ENCODE measurements around the gene AGPAT3.

GRCh38 chr21:43922949-43923348 is 57.9 kb downstream of the AGPAT3 start:
- TF ChIP-seq, protein P1, sequence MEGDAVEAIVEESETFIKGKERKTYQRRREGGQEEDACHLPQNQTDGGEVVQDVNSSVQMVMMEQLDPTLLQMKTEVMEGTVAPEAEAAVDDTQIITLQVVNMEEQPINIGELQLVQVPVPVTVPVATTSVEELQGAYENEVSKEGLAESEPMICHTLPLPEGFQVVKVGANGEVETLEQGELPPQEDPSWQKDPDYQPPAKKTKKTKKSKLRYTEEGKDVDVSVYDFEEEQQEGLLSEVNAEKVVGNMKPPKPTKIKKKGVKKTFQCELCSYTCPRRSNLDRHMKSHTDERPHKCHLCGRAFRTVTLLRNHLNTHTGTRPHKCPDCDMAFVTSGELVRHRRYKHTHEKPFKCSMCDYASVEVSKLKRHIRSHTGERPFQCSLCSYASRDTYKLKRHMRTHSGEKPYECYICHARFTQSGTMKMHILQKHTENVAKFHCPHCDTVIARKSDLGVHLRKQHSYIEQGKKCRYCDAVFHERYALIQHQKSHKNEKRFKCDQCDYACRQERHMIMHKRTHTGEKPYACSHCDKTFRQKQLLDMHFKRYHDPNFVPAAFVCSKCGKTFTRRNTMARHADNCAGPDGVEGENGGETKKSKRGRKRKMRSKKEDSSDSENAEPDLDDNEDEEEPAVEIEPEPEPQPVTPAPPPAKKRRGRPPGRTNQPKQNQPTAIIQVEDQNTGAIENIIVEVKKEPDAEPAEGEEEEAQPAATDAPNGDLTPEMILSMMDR (IDR thresholded peaks at IDR 0.05) = no peak
- TF ChIP-seq POLR2A (IDR thresholded peaks at IDR 0.05) = no peak
